Measurements from ENCODE around the gene QSER1.

DNA sequence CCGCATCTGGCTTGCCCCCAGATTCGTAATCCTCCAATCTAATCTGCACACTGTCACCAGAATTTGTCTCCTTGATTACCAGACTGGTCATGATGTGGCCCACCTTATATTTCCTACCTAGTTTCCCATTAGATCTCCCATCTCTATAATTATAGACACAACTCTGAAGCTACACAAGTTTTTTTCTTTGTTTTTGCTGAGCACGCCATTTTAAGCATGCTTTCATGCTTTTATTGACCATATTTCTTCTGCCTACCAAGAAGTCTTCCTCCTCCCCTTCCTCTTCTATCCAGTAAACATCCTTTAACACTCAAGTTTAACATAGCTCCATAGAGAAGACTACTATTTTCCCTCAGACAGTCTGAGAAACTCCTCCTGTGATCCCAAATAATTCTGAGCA lies 98.8 kb downstream of the QSER1 start:
- TF ChIP-seq CTCF (IDR thresholded peaks at IDR 0.05) = no peak
- no peak for TF ChIP-seq POLR2A (IDR thresholded peaks at IDR 0.05)

Data from heart left ventricle (tissue), 13 donors.